MCF 10A (cell line): Measurements from ENCODE around the gene DNAJA3. TPM values are rescaled to one million over a fixed set of nuclear protein-coding genes. Genes with fewer than 3 reads are reported as not detected.
A peak's percentile ranks its signal among the peaks of the same experiment; 100 is the strongest.

Experiments used
- BruUV-seq: library from RNA; stranded (reverse); fragments of 400-500 nt; replicated peaks from 2 replicates; lab custom pipeline; 2021; lab: Mats Ljungman, UMichigan
- CTCF ChIA-PET: fragments of 300-600 bp; sonication (Branson Sonifier 250); formaldehyde crosslinking; extraction: SDS; loops from one replicate; lab custom pipeline; 2021; ENCODE audit warnings: antibody characterized with exemption, inconsistent platforms; lab: Yijun Ruan, JAX
- POLR2A ChIA-PET: fragments of 300-600, 350-650 bp; sonication (Branson Sonifier 250); formaldehyde crosslinking; extraction: SDS; loops from one replicate; lab custom pipeline; 2020; ENCODE audit warnings: antibody characterized with exemption, inconsistent platforms; lab: Yijun Ruan, JAX
- DNase-seq: peaks from one replicate; pipeline ENCODE4 v3.0.0-alpha.2; 2018; ENCODE audit not compliant: unreplicated experiment
- H3K27ac Mint-ChIP-seq: one replicate; pipeline ENCODE4 v1.8.0; 2022; ENCODE audit warnings: mild to moderate bottlenecking, low read depth, mixed read lengths; ENCODE audit not compliant: unreplicated experiment
- H3K27me3 Mint-ChIP-seq: one replicate; pipeline ENCODE4 v1.8.0; 2022; ENCODE audit warnings: mixed read lengths; ENCODE audit not compliant: insufficient read depth, unreplicated experiment
- H3K36me3 Mint-ChIP-seq: one replicate; pipeline ENCODE4 v1.8.0; 2022; ENCODE audit warnings: mild to moderate bottlenecking, moderate library complexity, mixed read lengths; ENCODE audit not compliant: insufficient read depth, unreplicated experiment
- H3K4me1 Mint-ChIP-seq: one replicate; pipeline ENCODE4 v1.8.0; 2022; ENCODE audit warnings: mixed read lengths; ENCODE audit not compliant: insufficient read depth, unreplicated experiment
- H3K4me3 Mint-ChIP-seq: one replicate; pipeline ENCODE4 v1.8.0; 2022; ENCODE audit warnings: mild to moderate bottlenecking, moderate library complexity, mixed read lengths; ENCODE audit not compliant: unreplicated experiment
- H3K9me3 Mint-ChIP-seq: one replicate; pipeline ENCODE4 v1.8.0; 2022; ENCODE audit warnings: mixed read lengths; ENCODE audit not compliant: unreplicated experiment
- intact Hi-C: fragments of 100-400 bp; cut with micrococcal nuclease; formaldehyde crosslinking; loops from 2 replicates; pipeline ENCODE4 v1.14.1; 2022
- total RNA-seq: library from RNA; stranded (reverse); gene quantifications from 2 replicates; pipeline ENCODE4 v1.2.3, GENCODE V29; 2022
- TF ChIP-seq, protein P1 (sequence below): fragments of 200-600 bp; IDR thresholded peaks from one replicate; pipeline ENCODE4 v1.8.0; 2022; ENCODE audit warnings: antibody characterized with exemption, mild to moderate bottlenecking; ENCODE audit not compliant: unreplicated experiment

The DNAJA3 gene
- total RNA-seq, 1 experiment from 2014 or later, result 101 TPM

DNA sequence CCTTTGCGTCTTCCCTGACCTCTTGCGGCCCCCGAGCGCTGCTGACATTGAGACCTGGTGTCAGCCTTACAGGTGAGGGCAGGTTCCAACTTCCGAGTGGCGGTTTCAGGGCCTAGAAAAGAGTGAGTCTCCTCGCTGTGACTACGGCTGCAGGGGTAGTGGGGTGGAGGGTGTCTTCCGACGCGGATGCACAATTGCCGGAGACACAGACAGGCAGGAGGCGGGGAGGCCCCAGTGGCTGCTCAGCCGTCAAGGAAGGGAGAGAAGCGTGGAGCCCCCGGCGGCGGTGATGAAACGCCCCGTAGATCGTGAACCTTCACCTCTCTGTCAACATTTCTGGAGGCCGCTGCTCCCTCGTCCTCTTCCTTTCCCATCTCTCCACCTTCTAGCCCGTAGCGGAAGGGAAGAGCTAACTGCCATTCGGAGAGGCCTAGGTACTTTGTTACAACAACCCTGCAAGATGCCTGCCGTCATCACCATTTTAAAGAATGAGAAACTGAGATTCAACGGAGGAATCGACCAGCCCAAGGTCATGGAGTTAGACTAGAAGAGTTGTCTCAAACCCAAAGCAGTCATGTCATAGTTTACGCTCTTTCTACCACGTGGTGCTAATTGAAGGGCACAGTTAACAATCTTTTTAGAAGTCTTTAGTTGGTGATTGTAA is 485 bp downstream of the DNAJA3 start:
- DNase-seq, result no peak
- intact Hi-C loops, result no loop called here
- no peaks in the 10 kb centered on the region for H3K9me3 Mint-ChIP-seq
- peaks cover 26% of the 10 kb centered on the region for H3K36me3 Mint-ChIP-seq
- POLR2A ChIA-PET, result interaction anchor here (0.7 to 1.4 kb wide), 9 partner anchors 9 to 832 kb away, joined by 3 to 10 read pairs (median 3); partner anchors contain the start of genes CORO7, HMOX2 and UBALD1
- TSS peak; percentile 52 for BruUV-seq
- CTCF ChIA-PET, result interaction anchor here (0.5 to 0.6 kb wide), 2 partner anchors 10 to 41 kb away, joined by 3 read pairs; no protein-coding TSS in a partner anchor
- peak overlapping the region; percentile 97 for H3K27ac Mint-ChIP-seq
- peaks cover 11% of the 10 kb centered on the region for H3K4me1 Mint-ChIP-seq
- no peaks in the 10 kb centered on the region for H3K27me3 Mint-ChIP-seq
- H3K4me3 Mint-ChIP-seq, result peak overlapping the region; percentile 95
- TF ChIP-seq, protein P1, sequence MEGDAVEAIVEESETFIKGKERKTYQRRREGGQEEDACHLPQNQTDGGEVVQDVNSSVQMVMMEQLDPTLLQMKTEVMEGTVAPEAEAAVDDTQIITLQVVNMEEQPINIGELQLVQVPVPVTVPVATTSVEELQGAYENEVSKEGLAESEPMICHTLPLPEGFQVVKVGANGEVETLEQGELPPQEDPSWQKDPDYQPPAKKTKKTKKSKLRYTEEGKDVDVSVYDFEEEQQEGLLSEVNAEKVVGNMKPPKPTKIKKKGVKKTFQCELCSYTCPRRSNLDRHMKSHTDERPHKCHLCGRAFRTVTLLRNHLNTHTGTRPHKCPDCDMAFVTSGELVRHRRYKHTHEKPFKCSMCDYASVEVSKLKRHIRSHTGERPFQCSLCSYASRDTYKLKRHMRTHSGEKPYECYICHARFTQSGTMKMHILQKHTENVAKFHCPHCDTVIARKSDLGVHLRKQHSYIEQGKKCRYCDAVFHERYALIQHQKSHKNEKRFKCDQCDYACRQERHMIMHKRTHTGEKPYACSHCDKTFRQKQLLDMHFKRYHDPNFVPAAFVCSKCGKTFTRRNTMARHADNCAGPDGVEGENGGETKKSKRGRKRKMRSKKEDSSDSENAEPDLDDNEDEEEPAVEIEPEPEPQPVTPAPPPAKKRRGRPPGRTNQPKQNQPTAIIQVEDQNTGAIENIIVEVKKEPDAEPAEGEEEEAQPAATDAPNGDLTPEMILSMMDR, result no peak

DNA sequence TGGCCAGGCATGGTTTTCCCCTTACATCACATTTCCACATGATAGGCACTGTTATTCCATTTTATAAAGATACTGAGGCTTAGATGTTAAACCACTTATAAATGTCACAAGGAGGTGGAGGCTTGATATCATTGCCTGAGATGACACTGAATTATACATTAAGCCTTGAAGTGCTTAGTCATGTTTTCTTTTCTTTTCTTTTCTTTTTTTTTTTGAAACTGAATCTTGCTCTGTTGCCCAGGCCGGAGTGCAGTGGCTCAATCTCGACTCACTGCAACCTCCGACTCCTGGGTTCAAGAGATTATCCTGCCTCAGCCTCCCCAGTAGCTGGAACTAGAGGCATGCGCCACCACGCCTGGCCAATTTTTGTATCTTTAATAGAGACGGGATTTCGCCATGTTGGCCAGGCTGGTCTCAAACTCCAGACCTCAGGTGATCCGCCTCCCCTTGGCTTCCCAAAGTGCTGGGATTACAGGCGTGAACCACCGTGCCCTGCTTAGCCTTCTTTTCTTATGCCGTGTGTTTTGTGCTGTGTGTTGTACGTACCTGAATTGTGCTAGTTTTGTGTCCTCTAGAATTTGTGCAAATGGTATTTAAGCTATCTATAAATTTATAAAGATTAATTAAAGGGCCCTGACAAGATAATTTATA is 1.2 kb downstream of the DNAJA3 start:
- H3K36me3 Mint-ChIP-seq, result peaks cover 33% of the 10 kb centered on the region
- CTCF ChIA-PET, result interaction anchor here (0.5 to 0.7 kb wide), 5 partner anchors 11 to 157 kb away, joined by 3 to 4 read pairs (median 3); no protein-coding TSS in a partner anchor

DNA sequence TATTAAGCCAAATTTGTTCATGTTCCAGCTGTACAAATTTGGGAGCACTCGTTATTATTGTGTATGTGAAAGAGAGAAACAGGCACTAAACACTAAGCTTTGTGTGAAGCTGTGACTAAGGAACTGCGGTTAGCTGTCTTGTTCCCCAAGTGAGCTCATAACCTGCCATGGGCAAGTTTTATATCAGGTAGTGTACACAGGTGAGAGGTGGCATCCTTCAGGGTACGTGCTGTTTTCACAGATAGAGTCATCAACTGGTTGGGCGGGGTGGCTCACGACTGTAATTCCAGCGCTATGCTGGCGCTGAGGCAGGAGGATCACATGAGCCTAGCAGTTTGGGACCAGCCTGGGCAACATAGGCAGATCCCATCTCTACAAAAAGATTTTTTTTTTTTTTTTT is 2.8 kb downstream of the DNAJA3 start:
- intact Hi-C loops, result no loop called here
- H3K27me3 Mint-ChIP-seq, result no peaks in the 10 kb centered on the region
- no peak for DNase-seq
- H3K9me3 Mint-ChIP-seq, result no peaks in the 10 kb centered on the region
- no peak overlapping the region for H3K4me3 Mint-ChIP-seq
- peaks cover 15% of the 10 kb centered on the region for H3K4me1 Mint-ChIP-seq
- ChIA-PET CTCF (interaction anchor here (0.9 kb wide), 1 partner anchor 157 kb away, joined by 3 read pairs; no protein-coding TSS in a partner anchor), POLR2A (interaction anchor here (1.5 kb wide), 1 partner anchor 12 kb away, joined by 5 read pairs; the partner anchor contains the start of gene CORO7)
- TF ChIP-seq, protein P1, result no peak
- peaks cover 48% of the 10 kb centered on the region for H3K36me3 Mint-ChIP-seq
- H3K27ac Mint-ChIP-seq, result no peak overlapping the region
- BruUV-seq, result no TSS peak

More for the DNA sequence above, 1.2 kb downstream of the DNAJA3 start:
- DNase-seq, result no peak
- Mint-ChIP-seq H3K27me3 (no peaks in the 10 kb centered on the region), H3K4me1 (peaks cover 11% of the 10 kb centered on the region), H3K4me3 (peak overlapping the region; percentile 95), H3K9me3 (no peaks in the 10 kb centered on the region), H3K27ac (peak overlapping the region; percentile 97)
- BruUV-seq, result no TSS peak
- POLR2A ChIA-PET, result interaction anchor here (0.7 to 1.5 kb wide), 9 partner anchors 8 to 188 kb away, joined by 3 to 14 read pairs (median 5); partner anchors contain the start of genes CORO7, HMOX2 and UBALD1
- intact Hi-C loops, result no loop called here
- TF ChIP-seq, protein P1, result no peak

DNA sequence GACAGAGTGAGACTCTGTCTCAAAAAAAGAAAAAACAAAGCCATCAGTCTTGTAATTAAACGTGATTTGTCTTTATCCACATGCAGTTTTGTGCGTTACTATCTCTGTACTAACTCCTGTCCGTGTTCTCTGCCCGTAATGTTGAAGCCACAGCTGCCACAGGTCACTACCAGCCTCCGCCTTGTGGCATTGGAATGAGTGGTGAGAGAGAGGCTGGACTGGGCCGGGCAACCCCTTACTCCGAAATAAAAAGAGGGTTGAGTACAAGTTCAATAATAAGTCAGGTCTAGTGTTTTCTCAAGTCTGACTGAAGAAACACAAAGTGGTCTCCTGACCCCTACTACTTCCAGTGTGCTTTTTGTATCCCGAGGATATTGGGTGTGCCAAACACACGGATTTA is 5.4 kb downstream of the DNAJA3 start:
- TF ChIP-seq, protein P1, result no peak
- no peak for DNase-seq
- CTCF ChIA-PET, result no interaction called here
- BruUV-seq, result no TSS peak
- H3K27ac Mint-ChIP-seq, result no peak overlapping the region
- H3K4me3 Mint-ChIP-seq, result no peak overlapping the region
- POLR2A ChIA-PET, result no interaction called here
- peaks cover 25% of the 10 kb centered on the region for H3K4me1 Mint-ChIP-seq
- no peaks in the 10 kb centered on the region for H3K9me3 Mint-ChIP-seq
- intact Hi-C loops, result no loop called here
- H3K27me3 Mint-ChIP-seq, result no peaks in the 10 kb centered on the region
- H3K36me3 Mint-ChIP-seq, result peaks cover 73% of the 10 kb centered on the region
